Subcutaneous adipose tissue (tissue), 4 donors: ENCODE measurements around the gene ROR1. TPM values are rescaled to one million over a fixed set of nuclear protein-coding genes. Genes with fewer than 3 reads are reported as not detected.

Experiments
- CTCF ChIP-seq: fragments of 450-650 bp; IDR thresholded peaks from one replicate; pipeline ENCODE4 v1.5.1; 2016; ENCODE audit warnings: low read depth, mild to moderate bottlenecking, control low read depth, antibody characterized with exemption, moderate library complexity
- total RNA-seq, 4 donors: library from RNA; depleted of rRNA; stranded (reverse); fragments of >200 nt; gene quantifications; one replicate each; pipeline ENCODE4 v1.1.0, GENCODE V29; 2016

Gene ROR1
- total RNA-seq, 4 donors from 2014 or later, result 5.8 to 10.2 (median 8.6) TPM

DNA sequence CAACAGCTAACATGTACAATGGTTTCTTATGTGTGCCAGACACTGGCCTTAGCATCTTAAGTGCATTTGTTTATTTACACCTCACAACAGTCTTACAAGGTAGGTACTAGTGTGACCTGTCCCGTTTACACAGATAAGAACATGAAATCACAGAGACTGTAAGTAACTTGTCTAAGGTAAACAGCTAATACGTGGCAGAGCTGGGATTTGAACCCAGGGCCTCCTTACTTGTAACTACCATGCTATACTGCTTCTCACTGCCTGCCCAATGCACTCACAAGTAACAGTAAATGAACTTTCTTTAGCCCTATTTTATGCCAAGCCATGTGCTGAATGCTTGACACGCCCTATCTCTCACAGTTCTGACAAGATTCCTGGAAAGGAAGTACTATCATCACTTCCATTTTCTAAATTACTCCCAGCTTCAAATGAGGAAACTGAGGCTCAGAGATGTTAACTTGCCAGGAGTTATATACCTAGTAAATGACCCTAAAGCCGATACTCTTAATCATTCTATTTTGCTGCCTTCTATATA lies 25.7 kb upstream of the ROR1 start:
- TF ChIP-seq CTCF, result no peak

DNA sequence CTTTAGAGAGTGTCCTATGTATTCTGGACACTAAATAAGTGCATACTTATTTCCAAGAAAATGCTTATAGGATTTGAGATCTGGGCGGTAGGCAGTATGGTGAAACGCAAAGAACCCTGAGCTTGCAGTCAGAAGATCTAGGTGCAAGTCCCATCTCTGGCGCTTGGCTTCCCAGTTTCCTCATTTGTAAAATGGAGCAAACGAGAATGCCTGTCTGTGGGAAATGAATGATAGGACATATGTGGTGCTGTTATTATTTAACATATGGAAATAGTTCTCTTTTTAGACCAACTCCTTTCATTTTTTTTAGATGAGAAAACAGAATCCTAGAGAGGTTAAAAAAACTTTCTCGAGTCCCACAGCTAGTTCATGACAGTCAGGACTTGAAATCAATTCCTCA lies 25.2 kb upstream of the ROR1 start:
- no peak for TF ChIP-seq CTCF

- no peak for TF ChIP-seq CTCF
Measured at GRCh38 chr1:63750721-63751120, 23.1 kb upstream of the ROR1 start.

DNA sequence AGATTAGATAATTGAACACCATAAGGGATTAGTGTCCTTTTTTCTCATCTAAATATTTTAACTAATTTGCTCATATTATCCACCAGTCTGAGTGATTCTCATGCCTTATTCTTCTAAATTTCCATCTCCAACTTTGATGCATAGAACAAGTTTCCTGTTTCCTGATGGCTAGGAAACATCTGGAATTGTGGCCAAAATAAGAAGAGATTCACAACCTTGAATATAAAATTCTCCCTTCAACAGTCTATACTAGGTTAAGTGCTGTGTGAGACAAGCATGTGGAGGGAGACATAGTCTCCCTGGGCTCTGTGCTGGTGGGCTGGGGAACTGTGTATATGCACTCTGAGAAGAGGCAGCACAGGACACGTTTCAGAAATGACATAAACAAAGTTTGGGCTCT lies 21.6 kb upstream of the ROR1 start:
- TF ChIP-seq CTCF, result no peak

DNA sequence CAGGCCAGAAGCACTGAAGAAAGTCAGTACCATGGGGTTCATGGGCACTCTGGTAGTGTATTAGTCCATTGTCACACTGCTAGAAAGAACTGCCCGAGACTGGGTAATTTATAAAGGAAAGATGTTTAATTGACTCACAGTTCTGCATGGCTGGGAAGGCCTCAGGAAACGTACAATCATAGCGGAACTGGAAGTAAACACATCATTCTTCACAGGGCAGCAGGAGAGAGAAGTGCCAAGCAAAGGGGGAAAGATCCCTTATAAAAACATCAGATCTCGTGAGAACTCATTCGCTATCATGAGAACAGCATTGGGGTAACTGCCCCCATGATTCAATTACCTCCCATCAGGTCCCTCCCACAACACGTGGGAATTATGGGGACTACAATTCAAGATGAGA lies 20.2 kb upstream of the ROR1 start:
- no peak for TF ChIP-seq CTCF

GRCh38 chr1:63756839-63757238 lies 17.0 kb upstream of the ROR1 start:
- no peak for TF ChIP-seq CTCF

GRCh38 chr1:63757334-63757733 lies 16.5 kb upstream of the ROR1 start:
- TF ChIP-seq CTCF, result no peak
